Uterus (tissue), 2 donors: Measurements from ENCODE around the gene FAM53B.

Experiments
- CTCF ChIP-seq, 4 experiments: fragments of 200-600 bp in 2 of 4; fragments of 450-650 bp in 2 of 4; sonication (generic) in 2 of 4; IDR thresholded peaks; one replicate each; pipeline ENCODE4 v1.5.1; 2016 to 2019; ENCODE audit warnings: antibody characterized with exemption in 4 of 4, mild to moderate bottlenecking in 2 of 4, moderate library complexity in 1 of 4
- POLR2A ChIP-seq, 2 donors: fragments of 450-650 bp; IDR thresholded peaks; one replicate each; pipeline ENCODE4 v1.6.1; 2016; ENCODE audit warnings: antibody characterized with exemption in 2 of 2, mild to moderate bottlenecking in 1 of 2, moderate library complexity in 1 of 2

DNA sequence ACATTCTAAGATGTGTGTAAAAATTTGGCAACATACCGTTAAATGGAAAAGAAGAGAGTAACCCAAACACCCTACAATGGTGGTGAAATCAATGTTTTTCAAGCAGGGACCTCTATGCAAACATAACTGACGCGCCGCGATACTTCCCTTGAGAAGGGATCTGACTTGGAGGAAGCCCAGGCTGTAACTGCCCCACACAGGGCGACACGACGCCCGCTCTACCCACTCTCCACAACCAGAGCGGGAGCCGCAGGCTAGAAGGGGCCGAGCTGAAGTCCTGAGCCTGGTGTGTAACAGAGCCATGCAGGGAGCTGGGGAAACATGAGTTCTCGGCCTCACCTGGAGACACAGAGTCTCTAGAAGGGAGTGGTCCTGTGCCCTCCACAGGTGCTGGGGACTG lies 120.2 kb downstream of the FAM53B start:
- TF ChIP-seq CTCF (IDR thresholded peaks at IDR 0.05) (no peak), POLR2A (IDR thresholded peaks at IDR 0.05) (no peak)
